ENCODE data around the gene GRIN1. TPM values are rescaled to one million over a fixed set of nuclear protein-coding genes. Genes with fewer than 3 reads are reported as not detected.

GRIN1 gene
- total and polyA plus RNA-seq, 2 donors (not counting 3 experiments of a cell fraction or from before 2014, with no cell fraction given): not detected

DNA sequence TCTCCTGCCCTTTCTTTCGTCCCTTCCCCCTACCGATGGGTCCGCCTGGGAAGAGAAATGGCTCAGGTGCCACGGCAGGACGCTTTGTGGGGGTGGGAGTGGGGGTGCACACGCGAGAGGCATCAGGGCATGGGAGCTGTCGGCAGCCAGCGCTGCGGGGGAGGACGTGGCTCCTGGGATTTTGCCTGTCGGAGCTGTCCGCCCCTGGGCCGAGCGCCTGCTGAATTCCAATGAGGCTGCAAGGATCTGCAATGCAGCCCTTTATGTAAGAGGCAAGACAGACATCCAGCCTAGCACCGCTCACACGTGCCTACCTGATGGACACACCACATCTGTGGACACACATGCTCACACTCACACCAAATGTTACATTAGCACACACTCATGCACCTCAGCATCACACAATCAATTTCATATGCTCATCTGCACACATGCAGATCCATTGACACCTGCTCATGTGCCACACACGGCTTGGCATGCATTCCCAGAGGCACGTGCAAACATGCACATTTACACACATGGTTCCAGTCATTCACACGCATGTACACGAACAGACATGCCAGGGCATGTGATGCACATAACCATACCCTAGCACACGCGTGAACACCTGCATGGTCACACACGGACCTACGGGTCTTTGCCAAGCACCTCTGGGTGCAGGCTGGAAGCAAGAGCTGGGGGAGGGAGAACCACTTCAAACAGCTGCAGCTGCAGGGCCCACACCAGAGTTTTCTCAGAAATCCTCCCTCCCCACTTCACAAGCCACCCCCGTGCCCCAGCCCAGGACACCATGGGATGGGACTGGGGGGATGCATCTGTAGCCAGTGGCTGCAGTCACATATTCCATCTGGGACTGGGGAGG lies 1.4 kb downstream of the GRIN1 start:
- dilution Hi-C loops (cut with MboI; ENCODE audit: extremely low pct_ligation_motif_present, low sequenced_read_pairs): no loop called here
- H3K27ac ChIP-seq (ENCODE audit: insufficient read depth, low read depth, low read length): no peak overlapping the region
- POLR2A ChIA-PET: no interaction called here

More for the DNA sequence above, 1.4 kb downstream of the GRIN1 start:
- FAIRE-seq (no peak), DNase-seq (ENCODE audit: low read depth, low spot score) (no peak)
- Histone ChIP-seq H3K4me2 (ENCODE audit: insufficient read depth, low read length) (no peak overlapping the region), H4K20me1 (replicated peaks; ENCODE audit: control insufficient read depth, extremely low read depth, insufficient read depth, low read length) (no peaks in the 10 kb centered on the region), H3K79me2 (ENCODE audit: control insufficient read depth, insufficient read depth, low read length) (no peaks in the 10 kb centered on the region), H3K9ac (replicated peaks; ENCODE audit: extremely low read depth, insufficient read depth, low read length) (no peak overlapping the region), H2AFZ (ENCODE audit: low read depth, low read length) (no peak overlapping the region), H3K9me3 (replicated peaks; ENCODE audit: control insufficient read depth, insufficient read depth, low read length) (no peaks in the 10 kb centered on the region), H3K36me3 (ENCODE audit: control insufficient read depth in 2 of 2, extremely low read depth in 1 of 2, insufficient read depth in 2 of 2, low read length in 2 of 2) (no peaks in the 10 kb centered on the region), H3K4me1 (ENCODE audit: control insufficient read depth, extremely low read depth, insufficient read depth, low read length) (no peaks in the 10 kb centered on the region), H3K9me1 (replicated peaks; ENCODE audit: control insufficient read depth, extremely low read depth, insufficient read depth, low read length) (no peaks in the 10 kb centered on the region), H3K27me3 (ENCODE audit: control insufficient read depth in 2 of 2, insufficient read depth in 2 of 2, low read length in 2 of 2) (peaks cover 35 to 36% of the 10 kb centered on the region in 2 experiments), H3K4me3 (replicated peaks in 1 of 3; ENCODE audit: insufficient read depth in 1 of 3, low read depth in 1 of 3, low read length in 3 of 3) (no peak overlapping the region)
- intact Hi-C loops (cut with micrococcal nuclease): no loop called here
- TF ChIP-seq POLR2AphosphoS5 (IDR thresholded peaks at IDR 0.05; ENCODE audit: insufficient read depth, low read depth, low read length) (no peak), FOS (IDR thresholded peaks at IDR 0.05; ENCODE audit: borderline replicate concordance, insufficient read depth, low read length) (no peak), POLR2A (IDR thresholded peaks at IDR 0.05; ENCODE audit: low read depth, low read length) (no peak), GATA2 (IDR thresholded peaks at IDR 0.05; ENCODE audit: insufficient read depth, insufficient read length, low read depth, low read length) (no peak)
- TF ChIP-seq, protein P1, sequence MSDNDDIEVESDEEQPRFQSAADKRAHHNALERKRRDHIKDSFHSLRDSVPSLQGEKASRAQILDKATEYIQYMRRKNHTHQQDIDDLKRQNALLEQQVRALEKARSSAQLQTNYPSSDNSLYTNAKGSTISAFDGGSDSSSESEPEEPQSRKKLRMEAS (IDR thresholded peaks at IDR 0.05; ENCODE audit: insufficient read depth, insufficient read length): no peak
- TF ChIP-seq, protein P2, sequence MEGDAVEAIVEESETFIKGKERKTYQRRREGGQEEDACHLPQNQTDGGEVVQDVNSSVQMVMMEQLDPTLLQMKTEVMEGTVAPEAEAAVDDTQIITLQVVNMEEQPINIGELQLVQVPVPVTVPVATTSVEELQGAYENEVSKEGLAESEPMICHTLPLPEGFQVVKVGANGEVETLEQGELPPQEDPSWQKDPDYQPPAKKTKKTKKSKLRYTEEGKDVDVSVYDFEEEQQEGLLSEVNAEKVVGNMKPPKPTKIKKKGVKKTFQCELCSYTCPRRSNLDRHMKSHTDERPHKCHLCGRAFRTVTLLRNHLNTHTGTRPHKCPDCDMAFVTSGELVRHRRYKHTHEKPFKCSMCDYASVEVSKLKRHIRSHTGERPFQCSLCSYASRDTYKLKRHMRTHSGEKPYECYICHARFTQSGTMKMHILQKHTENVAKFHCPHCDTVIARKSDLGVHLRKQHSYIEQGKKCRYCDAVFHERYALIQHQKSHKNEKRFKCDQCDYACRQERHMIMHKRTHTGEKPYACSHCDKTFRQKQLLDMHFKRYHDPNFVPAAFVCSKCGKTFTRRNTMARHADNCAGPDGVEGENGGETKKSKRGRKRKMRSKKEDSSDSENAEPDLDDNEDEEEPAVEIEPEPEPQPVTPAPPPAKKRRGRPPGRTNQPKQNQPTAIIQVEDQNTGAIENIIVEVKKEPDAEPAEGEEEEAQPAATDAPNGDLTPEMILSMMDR (IDR thresholded peaks at IDR 0.05; ENCODE audit: extremely low read depth in 1 of 2, insufficient read depth in 1 of 2, low read depth in 1 of 2, low read length in 2 of 2): no peak
- CTCF ChIA-PET: interaction anchor here (1.0 to 1.1 kb wide), 2 partner anchors 37 to 48 kb away, joined by 3 read pairs; partner anchors contain the start of genes ANAPC2 and SSNA1
- no TSS peak for BruUV-seq (replicated peaks)
